ENCODE results near the gene PAPPA. TPM values are rescaled to one million over a fixed set of nuclear protein-coding genes. Genes with fewer than 3 reads are reported as not detected.

The PAPPA gene
- total RNA-seq, 1 experiment from 2014 or later: 3.9 TPM

GRCh38 chr9:116115761-116116353, 37.7 kb upstream of the PAPPA start:
- intact Hi-C loops (cut with micrococcal nuclease; ENCODE audit: unreplicated experiment): no loop called here
- Histone ChIP-seq H3K9me3 (ENCODE audit: insufficient read depth, low read depth) (no peaks in the 10 kb centered on the region), H3K79me2 (ENCODE audit: low read depth) (no peaks in the 10 kb centered on the region), H3K36me3 (ENCODE audit: low read depth) (no peaks in the 10 kb centered on the region), H2AFZ (no peak overlapping the region), H3K27me3 (ENCODE audit: insufficient read depth, low read depth) (no peaks in the 10 kb centered on the region), H4K20me1 (ENCODE audit: insufficient read depth) (no peaks in the 10 kb centered on the region), H3K27ac (no peak overlapping the region), H3K4me1 (replicated peaks; ENCODE audit: insufficient read depth) (no peaks in the 10 kb centered on the region), H3F3A (ENCODE audit: insufficient read depth, low read depth) (no peaks in the 10 kb centered on the region), H3K4me3 (no peak overlapping the region), H3K4me2 (no peak overlapping the region), H3K9me2 (ENCODE audit: insufficient read depth) (no peaks in the 10 kb centered on the region)
- TF ChIP-seq CTCF (conservative IDR thresholded peaks at IDR 0.05): no peak
- no peak for TF ChIP-seq EZH2 (IDR thresholded peaks at IDR 0.05; ENCODE audit: low read depth)
- no peak for DNase-seq
- BruUV-seq (replicated peaks): no TSS peak
- POLR2A ChIA-PET (ENCODE audit: unreplicated experiment): no interaction called here
- CTCF ChIA-PET: no interaction called here

GRCh38 chr9:116116393-116116792, 37.2 kb upstream of the PAPPA start:
- POLR2A ChIA-PET (ENCODE audit: unreplicated experiment): no interaction called here
- BruUV-seq (replicated peaks): no TSS peak

GRCh38 chr9:116123171-116123570, 30.4 kb upstream of the PAPPA start:
- intact Hi-C loops (cut with micrococcal nuclease; ENCODE audit: unreplicated experiment): no loop called here
- no peak for TF ChIP-seq EZH2 (IDR thresholded peaks at IDR 0.05; ENCODE audit: low read depth)
- no peak for TF ChIP-seq CTCF (conservative IDR thresholded peaks at IDR 0.05)
- no peaks in the 10 kb centered on the region for H3K9me2 ChIP-seq (ENCODE audit: insufficient read depth)
- no peaks in the 10 kb centered on the region for H3K79me2 ChIP-seq (ENCODE audit: low read depth)
- H3K36me3 ChIP-seq (ENCODE audit: low read depth): no peaks in the 10 kb centered on the region
- H3K4me2 ChIP-seq: no peak overlapping the region
- no peak overlapping the region for H3K4me3 ChIP-seq
- no peaks in the 10 kb centered on the region for H3K4me1 ChIP-seq (replicated peaks; ENCODE audit: insufficient read depth)
- no peak overlapping the region for H2AFZ ChIP-seq
- DNase-seq: no peak
- no peaks in the 10 kb centered on the region for H4K20me1 ChIP-seq (ENCODE audit: insufficient read depth)
- POLR2A ChIA-PET (ENCODE audit: unreplicated experiment): no interaction called here
- no peaks in the 10 kb centered on the region for H3K27me3 ChIP-seq (ENCODE audit: insufficient read depth, low read depth)
- H3F3A ChIP-seq (ENCODE audit: insufficient read depth, low read depth): no peaks in the 10 kb centered on the region
- no peak overlapping the region for H3K27ac ChIP-seq
- no peaks in the 10 kb centered on the region for H3K9me3 ChIP-seq (ENCODE audit: insufficient read depth, low read depth)
- CTCF ChIA-PET: no interaction called here
- BruUV-seq (replicated peaks): no TSS peak

More at GRCh38 chr9:116116393-116116792, 37.2 kb upstream of the PAPPA start:
- no peaks in the 10 kb centered on the region for H3K9me3 ChIP-seq (ENCODE audit: insufficient read depth, low read depth)
- CTCF ChIA-PET: no interaction called here
- H3K27me3 ChIP-seq (ENCODE audit: insufficient read depth, low read depth): no peaks in the 10 kb centered on the region
- no peaks in the 10 kb centered on the region for H3K36me3 ChIP-seq (ENCODE audit: low read depth)
- DNase-seq: no peak
- H3F3A ChIP-seq (ENCODE audit: insufficient read depth, low read depth): no peaks in the 10 kb centered on the region
- H3K9me2 ChIP-seq (ENCODE audit: insufficient read depth): no peaks in the 10 kb centered on the region
- TF ChIP-seq EZH2 (IDR thresholded peaks at IDR 0.05; ENCODE audit: low read depth) (no peak), CTCF (conservative IDR thresholded peaks at IDR 0.05) (no peak)
- no peaks in the 10 kb centered on the region for H4K20me1 ChIP-seq (ENCODE audit: insufficient read depth)
- H3K27ac ChIP-seq: no peak overlapping the region
- intact Hi-C loops (cut with micrococcal nuclease; ENCODE audit: unreplicated experiment): no loop called here
- no peak overlapping the region for H3K4me2 ChIP-seq
- H3K4me3 ChIP-seq: no peak overlapping the region
- no peaks in the 10 kb centered on the region for H3K79me2 ChIP-seq (ENCODE audit: low read depth)
- H2AFZ ChIP-seq: no peak overlapping the region
- no peaks in the 10 kb centered on the region for H3K4me1 ChIP-seq (replicated peaks; ENCODE audit: insufficient read depth)

All from PC-9 (cell line).